HG02759 (cell line): Measurements from ENCODE around the gene DHRS11.
"Not testable (repeated sequence)": the region's sequence is repeated elsewhere in the genome, so short reads cannot be mapped to it uniquely, and the experiment has no call there.

ENCODE experiments used
- ATAC-seq: cut with Tn5 transposase; IDR thresholded peaks from one replicate; pipeline ENCODE4 v1.9.1; 2021; ENCODE audit warnings: mild to moderate bottlenecking, moderate library complexity; ENCODE audit not compliant: unreplicated experiment

The DHRS11 gene

DNA sequence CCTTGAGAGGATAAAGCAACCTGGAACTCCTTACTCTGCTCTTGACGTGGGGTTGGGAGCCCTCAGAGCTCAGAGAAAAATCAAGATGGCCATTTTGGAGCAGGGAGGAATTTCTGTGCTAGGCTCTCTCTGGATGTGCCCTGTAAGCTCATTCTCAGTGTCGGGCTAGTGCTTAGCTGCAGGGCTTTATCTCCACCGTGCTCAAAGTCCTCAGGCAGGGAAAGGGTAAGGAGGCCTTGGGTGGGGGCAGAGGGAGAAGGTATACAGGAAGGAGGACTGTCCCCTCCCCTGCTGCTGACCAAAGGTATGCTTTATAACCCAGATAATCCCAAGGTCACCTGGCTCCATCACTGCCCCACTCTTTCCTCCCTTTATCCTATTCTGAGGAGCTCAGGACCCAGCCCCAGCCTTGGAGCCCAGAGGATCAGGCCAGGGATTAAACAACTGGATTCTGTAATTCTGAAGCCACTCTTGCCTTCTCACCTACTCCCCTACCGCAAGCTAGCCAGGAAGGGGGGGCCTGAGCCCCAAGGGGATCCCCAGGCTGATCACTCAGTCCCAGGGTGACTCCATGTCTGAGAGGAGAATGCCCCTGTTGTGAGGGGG, 1.1 kb downstream of the DHRS11 start:
- ATAC-seq, result no peak

DNA sequence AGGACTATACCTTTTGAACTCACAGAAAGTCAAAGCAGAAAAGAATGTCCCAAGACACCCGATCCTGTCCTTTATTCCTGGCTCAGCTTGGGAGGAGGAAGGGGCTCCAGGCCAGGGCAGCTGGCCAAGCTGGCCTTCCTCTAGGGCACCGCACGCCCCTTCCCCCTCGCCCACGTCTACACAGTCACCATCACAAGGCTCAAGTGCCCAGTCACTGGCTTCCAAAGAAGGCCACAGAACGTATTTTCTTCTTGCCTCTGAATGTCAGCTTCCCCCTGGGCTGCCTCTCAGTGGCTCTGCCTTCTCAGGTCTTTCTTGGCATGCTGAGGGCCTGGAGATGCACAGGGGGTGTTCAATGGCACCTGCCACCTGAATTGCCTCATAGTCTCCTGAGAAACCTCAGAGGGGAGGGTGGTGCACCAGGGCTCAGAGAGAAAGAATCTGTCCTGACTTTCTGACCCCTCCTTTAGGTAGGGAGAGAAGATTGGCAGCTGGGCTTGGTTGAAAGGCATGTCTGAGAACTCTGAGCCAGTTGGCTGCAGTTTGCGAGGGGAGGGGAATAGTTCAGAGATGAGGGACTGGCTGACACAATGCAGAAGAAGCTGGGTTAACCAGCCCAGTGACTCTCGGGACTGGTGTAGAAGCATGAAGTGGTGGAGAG, 2.1 kb downstream of the DHRS11 start:
- no peak for ATAC-seq

DNA sequence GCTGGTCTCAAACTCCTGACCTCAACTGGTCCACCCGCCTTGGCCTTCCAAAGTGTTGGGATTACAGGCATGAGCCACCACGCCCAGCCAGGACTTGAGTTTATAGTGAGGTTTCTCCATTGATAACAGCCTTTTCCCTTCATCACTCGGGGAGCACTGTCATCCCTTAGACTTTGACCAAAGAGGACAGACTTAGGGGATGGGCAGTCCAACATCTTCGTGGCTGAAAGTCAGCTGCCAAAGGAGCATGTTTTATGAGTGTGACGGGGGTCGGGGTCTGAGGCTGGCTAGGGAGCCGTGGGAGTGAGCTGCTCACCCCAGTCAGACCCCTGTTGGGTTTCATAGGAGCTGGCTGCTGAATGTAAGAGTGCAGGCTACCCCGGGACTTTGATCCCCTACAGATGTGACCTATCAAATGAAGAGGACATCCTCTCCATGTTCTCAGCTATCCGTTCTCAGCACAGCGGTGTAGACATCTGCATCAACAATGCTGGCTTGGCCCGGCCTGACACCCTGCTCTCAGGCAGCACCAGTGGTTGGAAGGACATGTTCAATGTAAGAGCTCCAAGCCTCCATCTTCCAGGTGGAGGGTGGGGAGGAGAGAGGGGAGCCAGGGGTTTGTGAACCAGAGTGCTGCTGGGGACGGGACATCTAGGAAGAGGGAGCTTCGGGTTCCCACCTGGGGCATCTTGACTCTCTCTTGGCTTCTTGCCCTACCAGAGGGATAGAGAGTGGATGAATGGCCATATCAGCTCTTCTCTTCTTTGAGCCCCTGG, 3.1 kb downstream of the DHRS11 start:
- no peak for ATAC-seq

DNA sequence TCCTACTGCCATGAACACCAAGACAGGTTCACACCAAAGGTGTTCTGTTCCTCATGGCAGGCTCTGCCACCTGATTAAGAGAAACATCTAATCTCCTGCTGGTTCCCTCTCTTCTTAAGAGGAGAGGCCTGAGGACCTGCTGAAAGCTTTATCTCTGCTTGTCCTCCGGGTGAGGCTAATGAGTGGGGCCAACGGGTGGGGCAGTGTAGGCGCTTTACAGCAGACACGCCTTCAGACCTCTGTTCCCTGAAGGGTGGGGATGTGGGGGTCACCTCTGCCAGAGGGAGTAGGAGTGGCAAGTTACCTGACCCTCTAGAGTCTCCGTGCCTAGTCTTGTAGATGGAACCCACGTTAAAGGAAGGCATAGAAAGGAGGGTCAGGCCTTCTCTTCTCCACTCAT, 5.5 kb downstream of the DHRS11 start:
- ATAC-seq, result no peak

DNA sequence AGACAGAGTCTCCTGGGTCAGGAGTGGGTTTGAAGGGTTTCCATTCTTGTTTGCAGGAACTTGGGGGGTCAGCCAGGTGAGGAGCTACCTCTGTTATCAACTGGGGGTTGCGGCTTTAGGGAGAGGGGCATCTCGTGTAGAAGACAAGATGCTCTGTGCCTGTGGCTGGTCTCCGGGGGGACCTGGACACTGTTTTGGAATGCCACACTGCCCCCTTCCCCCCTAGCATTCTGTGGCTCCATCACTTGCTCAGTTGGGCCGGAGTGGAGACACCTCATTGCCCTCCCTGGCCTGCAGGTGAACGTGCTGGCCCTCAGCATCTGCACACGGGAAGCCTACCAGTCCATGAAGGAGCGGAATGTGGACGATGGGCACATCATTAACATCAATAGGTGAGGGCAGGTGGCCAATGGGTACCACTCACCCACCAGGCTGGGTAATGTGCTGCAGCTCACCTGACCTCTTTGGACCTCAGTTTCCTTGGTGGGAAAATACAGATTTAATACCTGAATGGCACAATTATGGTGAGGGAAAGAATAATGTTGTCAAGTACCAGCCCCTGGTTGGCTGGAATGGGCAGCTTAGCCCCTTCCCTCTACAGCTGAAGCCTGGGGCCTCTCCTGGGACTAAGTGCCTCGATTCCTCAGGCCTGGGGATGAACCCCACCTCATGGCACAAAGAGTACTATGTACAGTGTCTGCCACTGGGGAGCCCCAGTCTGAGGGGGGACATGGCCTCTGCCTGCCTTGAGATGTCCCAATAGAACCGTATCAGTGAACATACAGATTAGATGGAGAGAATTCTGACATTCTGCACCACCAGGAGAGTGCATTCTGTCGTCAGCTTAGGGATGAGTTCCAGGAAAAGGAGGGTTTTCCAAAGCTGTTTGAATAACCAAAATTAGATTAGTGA, 6.4 kb downstream of the DHRS11 start:
- ATAC-seq, result no peak

DNA sequence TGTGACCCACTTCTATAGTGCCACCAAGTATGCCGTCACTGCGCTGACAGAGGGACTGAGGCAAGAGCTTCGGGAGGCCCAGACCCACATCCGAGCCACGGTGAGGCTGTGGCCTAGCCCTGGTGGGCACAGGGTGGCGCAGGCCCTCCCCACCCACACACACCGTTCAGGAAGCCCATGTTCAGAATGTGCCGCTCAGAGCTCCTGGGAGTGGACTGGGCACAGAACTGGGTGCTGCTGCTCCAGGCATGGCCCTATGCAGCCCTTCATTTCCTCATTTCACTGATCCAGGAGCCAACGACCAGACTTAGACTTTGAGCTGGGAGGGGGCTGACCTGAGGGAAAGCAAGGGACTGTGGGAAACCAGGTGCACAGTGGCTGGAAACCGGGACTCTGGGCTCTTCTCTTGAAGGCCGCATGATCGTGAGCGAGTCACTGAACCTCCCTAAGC, 7.3 kb downstream of the DHRS11 start:
- no peak for ATAC-seq

DNA sequence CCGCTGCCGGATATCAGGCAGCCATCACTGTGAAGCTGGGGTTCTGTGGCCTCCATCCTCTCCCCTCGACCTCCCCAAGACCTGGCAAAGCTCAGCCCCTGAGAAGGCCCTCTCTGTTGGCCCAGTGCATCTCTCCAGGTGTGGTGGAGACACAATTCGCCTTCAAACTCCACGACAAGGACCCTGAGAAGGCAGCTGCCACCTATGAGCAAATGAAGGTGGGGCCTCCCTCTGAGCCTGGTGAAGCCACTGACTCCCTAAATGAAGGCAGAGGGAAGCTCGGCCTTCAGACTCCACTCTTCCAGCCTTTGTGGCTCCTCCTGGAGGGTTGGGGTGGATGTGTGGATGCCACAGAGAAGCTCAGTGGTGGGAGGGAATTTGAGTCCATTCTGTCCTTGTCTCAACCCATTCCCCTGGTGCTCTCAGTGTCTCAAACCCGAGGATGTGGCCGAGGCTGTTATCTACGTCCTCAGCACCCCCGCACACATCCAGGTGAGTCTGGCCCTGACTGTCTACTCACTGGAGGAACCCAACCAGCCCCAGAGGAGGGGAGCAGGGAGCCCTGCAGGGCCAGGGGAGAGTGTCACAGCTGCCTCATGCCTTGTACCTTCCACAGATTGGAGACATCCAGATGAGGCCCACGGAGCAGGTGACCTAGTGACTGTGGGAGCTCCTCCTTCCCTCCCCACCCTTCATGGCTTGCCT, 8.0 kb downstream of the DHRS11 start:
- no peak for ATAC-seq

DNA sequence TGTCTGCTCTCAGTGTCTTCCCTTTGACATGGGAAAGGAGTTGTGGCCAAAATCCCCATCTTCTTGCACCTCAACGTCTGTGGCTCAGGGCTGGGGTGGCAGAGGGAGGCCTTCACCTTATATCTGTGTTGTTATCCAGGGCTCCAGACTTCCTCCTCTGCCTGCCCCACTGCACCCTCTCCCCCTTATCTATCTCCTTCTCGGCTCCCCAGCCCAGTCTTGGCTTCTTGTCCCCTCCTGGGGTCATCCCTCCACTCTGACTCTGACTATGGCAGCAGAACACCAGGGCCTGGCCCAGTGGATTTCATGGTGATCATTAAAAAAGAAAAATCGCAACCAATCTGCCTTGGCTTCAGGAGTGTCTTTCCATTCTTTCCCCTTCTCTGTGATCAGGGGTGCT, 8.8 kb downstream of the DHRS11 start:
- ATAC-seq, result no peak

DNA sequence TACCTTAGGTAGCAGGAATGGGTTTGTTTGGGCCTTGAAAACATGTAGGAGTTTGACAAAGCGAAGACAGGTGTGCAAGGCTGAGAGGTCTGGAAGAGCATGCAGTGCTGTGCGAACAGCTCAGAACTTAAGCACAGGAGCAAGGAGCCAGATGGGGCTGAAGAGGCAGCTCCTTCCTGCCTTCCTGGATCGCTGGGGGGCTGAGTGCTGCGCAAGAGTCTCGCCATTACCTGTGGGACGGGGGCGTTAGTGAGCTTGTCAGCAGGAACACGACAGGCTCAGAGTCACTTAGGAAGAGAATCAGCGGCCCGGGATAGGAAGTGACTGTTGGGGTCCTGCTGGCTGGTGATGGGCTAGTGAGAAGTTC, 9.2 kb downstream of the DHRS11 start:
- ATAC-seq, result no peak

DNA sequence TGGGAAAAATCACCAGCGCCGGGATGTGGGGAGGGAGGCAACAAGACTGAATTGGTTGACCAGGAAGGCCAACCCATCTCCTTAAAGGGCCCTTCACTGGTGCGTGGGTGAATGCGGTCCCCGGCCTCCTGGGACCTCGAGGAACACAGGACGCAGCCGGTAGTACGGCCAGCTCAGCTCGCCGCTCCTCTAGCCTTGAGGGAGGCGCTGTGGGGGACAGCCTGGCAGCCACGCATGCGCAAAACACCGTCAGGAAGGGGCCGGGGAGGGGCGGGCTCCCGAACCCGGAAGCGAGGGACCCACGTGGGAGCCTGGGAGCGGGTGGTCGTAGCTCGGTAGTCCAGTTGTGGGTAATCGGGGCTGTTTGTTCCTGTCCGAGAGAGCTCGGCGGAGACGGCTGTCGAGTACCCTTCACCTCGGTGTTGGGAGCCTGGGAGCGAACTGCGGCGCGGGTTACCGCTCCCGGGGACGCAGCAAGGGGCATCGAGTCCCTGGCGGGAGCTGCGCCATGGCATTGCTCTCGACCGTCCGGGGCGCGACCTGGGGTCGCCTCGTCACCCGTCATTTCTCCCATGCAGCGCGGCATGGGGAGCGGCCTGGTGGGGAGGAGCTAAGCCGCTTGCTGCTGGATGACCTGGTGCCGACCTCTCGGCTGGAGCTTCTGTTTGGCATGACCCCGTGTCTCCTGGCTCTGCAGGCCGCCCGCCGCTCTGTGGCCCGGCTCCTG, 9.8 kb downstream of the DHRS11 start, which contains the start of gene MRM1:
MRM1 (plus strand) TSS at position 281 of the 727 bp plus-strand sequence; CDS start at position 509, 228 bp downstream.
- peak; percentile 86 for ATAC-seq

DNA sequence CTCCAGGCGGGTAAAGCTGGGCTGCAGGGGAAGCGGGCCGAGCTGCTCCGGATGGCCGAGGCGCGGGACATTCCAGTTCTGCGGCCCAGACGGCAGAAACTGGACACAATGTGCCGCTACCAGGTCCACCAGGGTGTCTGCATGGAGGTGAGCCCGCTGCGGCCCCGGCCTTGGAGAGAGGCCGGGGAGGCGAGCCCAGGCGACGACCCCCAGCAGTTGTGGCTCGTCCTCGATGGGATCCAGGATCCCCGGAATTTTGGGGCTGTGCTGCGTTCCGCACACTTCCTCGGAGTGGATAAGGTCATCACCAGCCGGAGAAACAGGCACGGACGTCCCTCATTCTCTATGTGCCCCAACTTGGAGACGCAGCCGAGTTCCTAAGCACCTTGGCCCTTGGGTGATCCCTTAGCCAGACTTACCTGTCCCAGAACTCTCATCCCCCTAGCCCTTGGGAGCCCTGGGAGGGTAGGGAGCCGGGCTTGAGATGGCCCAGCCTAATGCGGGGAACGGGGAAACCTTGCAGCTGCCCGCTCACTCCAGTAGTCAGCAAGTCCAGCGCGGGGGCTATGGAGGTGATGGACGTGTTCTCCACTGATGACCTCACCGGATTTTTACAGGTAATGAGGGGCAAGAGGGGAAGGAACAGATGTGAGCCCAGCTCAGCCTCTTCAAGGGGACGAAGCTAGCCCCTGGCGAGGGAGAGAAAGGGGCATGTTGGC, 10.5 kb downstream of the DHRS11 start:
- peak; percentile 24 for ATAC-seq

DNA sequence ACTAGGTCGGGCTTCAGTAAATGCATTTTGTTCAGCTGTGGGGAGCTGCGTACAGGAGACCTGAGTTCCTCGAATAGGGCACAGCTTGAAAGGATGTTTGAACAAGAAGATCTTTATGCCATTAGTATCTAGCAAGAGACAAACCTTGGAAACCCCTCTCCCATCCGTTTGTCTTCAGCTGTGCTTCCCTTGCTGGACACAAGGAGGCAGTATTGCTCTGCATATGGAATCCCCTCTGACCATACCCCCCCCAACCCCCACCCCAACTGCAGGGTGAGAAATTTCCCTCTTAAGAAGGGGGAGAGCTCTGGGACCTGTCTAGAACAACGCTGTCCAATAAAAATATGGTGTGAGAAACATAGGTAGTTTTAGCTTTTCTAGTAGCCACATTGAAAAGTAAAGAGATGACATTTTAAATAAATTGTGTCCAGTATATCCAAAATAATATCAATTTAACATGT, 11.3 kb downstream of the DHRS11 start:
- ATAC-seq, result no peak

DNA sequence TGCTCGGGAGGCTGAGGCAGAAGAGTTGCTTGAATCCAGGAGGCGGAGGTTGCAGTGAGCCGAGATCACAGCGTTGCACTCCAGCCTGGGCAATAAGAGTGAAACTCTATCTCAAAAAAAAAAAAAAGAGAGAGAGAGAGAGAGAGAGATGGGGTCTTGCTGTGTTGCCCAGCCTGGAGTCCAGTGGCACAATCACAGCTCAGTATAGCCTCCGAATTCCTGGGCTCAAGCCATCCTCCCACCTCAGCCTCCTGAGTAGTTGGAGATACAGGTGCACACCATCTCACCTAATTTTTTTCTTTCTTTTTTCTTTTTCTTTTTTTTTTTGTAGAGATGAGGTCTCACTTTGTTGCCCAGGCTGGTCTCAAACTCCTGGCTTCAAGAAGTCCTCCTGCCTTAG, 13.3 kb downstream of the DHRS11 start:
- ATAC-seq, result not testable (repeated sequence)

DNA sequence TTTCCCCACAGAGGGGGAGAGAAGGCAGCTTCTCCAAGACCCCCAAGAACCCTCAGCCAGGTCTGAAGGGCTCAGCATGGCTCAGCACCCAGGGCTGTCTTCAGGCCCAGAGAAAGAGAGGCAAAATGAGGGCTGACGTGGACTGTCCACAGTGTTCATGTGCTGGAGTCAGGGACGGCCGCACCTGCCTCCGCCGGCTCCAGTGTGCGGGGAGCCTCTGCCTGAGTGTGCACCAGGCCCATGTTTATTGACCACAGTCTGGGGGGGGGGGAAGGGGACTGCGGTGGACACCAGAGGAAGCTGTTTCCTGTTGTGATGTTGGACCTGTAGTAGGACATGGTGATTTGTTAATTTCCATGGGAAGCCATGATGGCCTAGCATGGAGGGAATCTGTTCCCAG, 16.6 kb downstream of the DHRS11 start:
- ATAC-seq, result no peak

DNA sequence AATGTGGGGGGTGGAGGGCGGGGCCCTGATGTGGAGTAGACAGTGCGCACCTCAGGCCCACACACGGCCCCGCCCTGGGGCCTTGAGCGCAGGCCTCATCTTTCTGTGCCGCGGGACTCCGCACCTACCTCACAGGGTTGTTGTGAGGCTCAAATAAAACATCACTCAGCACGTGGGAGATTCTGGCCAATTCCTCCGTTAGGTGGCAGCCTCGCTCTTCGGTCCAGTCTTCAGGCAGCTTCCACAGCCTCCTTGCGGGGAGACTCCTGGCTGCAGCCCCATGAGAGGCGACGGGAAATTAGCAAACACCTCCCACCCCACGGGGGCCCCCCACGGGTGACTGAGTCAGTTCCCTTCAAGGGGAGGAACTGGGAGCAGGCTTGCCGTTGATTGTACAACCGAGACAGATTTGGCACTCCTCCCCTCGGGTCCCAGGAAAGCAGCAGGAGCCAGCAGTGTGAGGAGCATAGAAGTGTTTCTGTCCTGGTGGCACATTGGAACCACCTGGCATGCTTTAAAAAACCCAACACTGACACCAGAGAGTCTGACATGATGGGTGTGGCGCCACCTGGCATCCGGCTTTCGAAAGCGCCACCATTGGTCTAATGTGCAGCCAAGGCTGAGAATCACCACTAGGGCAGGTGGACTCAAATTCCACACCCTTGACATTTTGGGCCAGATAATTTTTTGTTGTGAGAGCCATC, 17.3 kb downstream of the DHRS11 start:
- ATAC-seq, result no peak

DNA sequence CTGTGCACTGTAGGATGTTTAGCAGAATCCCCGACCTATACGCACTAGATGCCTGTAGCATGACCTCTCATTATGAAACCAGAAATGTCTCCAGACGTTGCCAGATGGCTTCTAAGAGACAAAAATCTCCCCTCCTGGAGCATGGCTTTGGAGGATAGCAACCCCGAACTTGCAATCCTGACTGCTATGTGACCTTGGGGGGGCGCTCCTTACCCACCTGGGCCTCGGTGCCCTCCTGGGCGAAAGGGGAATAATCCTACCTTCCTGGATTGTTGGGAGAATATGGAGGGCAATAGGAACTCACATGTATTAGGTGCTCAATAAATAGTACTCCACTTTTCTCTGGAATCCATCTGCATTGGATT, 17.8 kb downstream of the DHRS11 start:
- no peak for ATAC-seq

DNA sequence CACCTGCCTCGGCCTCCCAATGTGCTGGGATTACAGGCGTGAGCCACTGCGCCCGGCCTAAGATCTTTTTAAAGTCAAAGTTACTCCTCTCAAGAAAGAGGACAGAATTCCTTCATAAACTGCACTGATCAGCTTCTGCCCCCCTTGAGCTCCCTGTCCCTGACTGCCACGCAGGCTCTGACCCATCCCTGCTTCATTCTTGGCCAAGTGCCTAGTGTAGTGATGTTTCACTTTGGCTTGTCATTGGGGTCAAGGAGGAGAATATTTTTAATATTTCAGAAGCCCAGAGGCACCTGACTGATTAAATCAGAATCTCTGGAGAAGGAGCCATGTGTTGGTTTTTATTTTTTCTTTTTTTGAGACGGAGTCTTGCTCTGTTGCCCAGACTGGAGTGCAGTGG, 18.8 kb downstream of the DHRS11 start:
- no peak for ATAC-seq

DNA sequence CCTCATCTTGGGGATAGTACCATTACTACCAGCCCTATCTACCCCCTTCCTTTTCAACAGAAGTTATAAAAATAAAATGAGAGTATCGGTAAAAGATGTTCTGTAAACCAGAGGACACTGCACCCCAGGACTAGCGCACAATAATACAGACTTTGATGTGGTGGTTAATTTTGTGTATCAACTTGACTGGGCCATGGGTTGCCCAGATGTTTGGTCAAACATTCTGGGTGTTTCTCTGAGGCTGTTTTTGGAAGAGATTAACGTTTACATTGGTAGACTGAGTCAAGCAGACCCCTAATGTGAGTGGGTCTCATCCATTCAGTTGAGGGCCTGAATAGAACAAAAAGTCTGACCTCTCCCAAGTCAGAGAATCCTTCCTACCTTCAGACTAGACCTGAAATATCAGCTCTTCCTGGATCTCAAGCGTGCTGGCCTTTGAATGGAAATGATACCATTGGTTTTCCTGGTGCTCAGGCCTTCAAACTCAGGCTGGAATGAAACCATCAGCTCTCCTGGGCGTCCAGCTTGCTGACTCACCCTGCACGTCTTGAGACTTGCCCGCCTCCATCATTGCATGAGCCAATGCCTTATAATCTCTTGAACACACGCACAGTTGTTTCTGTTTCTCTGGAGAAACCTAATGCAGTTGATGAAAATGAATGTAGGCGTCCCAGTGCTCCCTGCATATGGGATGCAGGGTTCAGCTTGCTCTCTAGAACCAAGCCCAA, 19.8 kb downstream of the DHRS11 start:
- no peak for ATAC-seq
